Stomach smooth muscle (tissue), 2 donors: ENCODE results near the gene EMILIN1.

Source experiments
- H3K27ac ChIP-seq: one replicate; pipeline ENCODE4 v1.7.0; 2013; ENCODE audit warnings: mild to moderate bottlenecking, low read length, inconsistent platforms
- H3K27me3 ChIP-seq, 2 donors: one replicate each; pipeline ENCODE4 v1.7.0; 2013; ENCODE audit warnings: low read length in 2 of 2; ENCODE audit not compliant: insufficient read depth in 2 of 2, control insufficient read depth in 1 of 2
- H3K36me3 ChIP-seq, 2 donors: one replicate each; pipeline ENCODE4 v1.7.0; 2013; ENCODE audit warnings: low read length in 2 of 2; ENCODE audit not compliant: control insufficient read depth in 2 of 2, insufficient read depth in 2 of 2
- H3K4me1 ChIP-seq: one replicate; pipeline ENCODE4 v1.7.0; 2013; ENCODE audit warnings: low read length; ENCODE audit not compliant: control insufficient read depth, insufficient read depth
- H3K4me3 ChIP-seq, 2 donors: one replicate each; pipeline ENCODE4 v1.7.0; 2013; ENCODE audit warnings: low read length in 2 of 2
- H3K9ac ChIP-seq, 2 donors: one replicate each; pipeline ENCODE4 v1.7.0; 2013; ENCODE audit warnings: low read length in 2 of 2, mild to moderate bottlenecking in 1 of 2
- H3K9me3 ChIP-seq, 2 donors: one replicate each; pipeline ENCODE4 v1.7.0; 2013; ENCODE audit warnings: low read length in 2 of 2; ENCODE audit not compliant: control insufficient read depth in 2 of 2
- donor health status: healthy.
- donor health status: Pancreatic carcinoma.

Gene EMILIN1

GRCh38 chr2:27081984-27082772, 3.8 kb downstream of the EMILIN1 start:
- peak overlapping the region; percentile 90 to 93 for H3K4me3 ChIP-seq

GRCh38 chr2:27082773-27083409, 4.5 kb downstream of the EMILIN1 start:
- no peaks in the 10 kb centered on the region for H3K9me3 ChIP-seq
- peaks cover 2 to 19% of the 10 kb centered on the region in 2 donors for H3K36me3 ChIP-seq
- peaks cover 89% of the 10 kb centered on the region for H3K4me1 ChIP-seq
- H3K27ac ChIP-seq, result peak overlapping the region; percentile 82
- H3K4me3 ChIP-seq, result peak overlapping the region in 1 of 2 donors; percentile 44
- no peaks in the 10 kb centered on the region for H3K27me3 ChIP-seq
- peak overlapping the region in 1 of 2 donors; percentile 22 for H3K9ac ChIP-seq

More at GRCh38 chr2:27081984-27082772, 3.8 kb downstream of the EMILIN1 start:
- Histone ChIP-seq H3K4me1 (peaks cover 91% of the 10 kb centered on the region), H3K9me3 (no peaks in the 10 kb centered on the region), H3K27me3 (no peaks in the 10 kb centered on the region), H3K9ac (no peak overlapping the region), H3K27ac (peak overlapping the region; percentile 100), H3K36me3 (peaks cover 2 to 19% of the 10 kb centered on the region in 2 donors)

GRCh38 chr2:27083410-27084296, 5.2 kb downstream of the EMILIN1 start:
- H3K4me3 ChIP-seq, result peak overlapping the region in 1 of 2 donors; percentile 22
- peaks cover 2 to 19% of the 10 kb centered on the region in 2 donors for H3K36me3 ChIP-seq
- peak overlapping the region in 1 of 2 donors; percentile 22 for H3K9ac ChIP-seq
- no peaks in the 10 kb centered on the region for H3K27me3 ChIP-seq
- peak overlapping the region; percentile 82 for H3K27ac ChIP-seq
- H3K9me3 ChIP-seq, result no peaks in the 10 kb centered on the region
- peaks cover 85% of the 10 kb centered on the region for H3K4me1 ChIP-seq

GRCh38 chr2:27084297-27085061, 6.1 kb downstream of the EMILIN1 start:
- no peaks in the 10 kb centered on the region for H3K9me3 ChIP-seq
- peak overlapping the region; percentile 82 for H3K27ac ChIP-seq
- peak overlapping the region in 1 of 2 donors; percentile 22 for H3K4me3 ChIP-seq
- H3K4me1 ChIP-seq, result peaks cover 77% of the 10 kb centered on the region
- peaks cover 2 to 19% of the 10 kb centered on the region in 2 donors for H3K36me3 ChIP-seq
- peak overlapping the region in 1 of 2 donors; percentile 47 for H3K9ac ChIP-seq
- no peaks in the 10 kb centered on the region for H3K27me3 ChIP-seq

GRCh38 chr2:27085062-27085672, 6.8 kb downstream of the EMILIN1 start:
- Histone ChIP-seq H3K36me3 (peaks cover 2 to 15% of the 10 kb centered on the region in 2 donors), H3K9ac (peak overlapping the region; percentile 47 to 62), H3K27me3 (no peaks in the 10 kb centered on the region), H3K4me1 (peaks cover 70% of the 10 kb centered on the region), H3K4me3 (peak overlapping the region; percentile 38 to 76), H3K9me3 (no peaks in the 10 kb centered on the region), H3K27ac (peak overlapping the region; percentile 82)

GRCh38 chr2:27085673-27086089, 7.3 kb downstream of the EMILIN1 start:
- Histone ChIP-seq H3K9ac (peak overlapping the region; percentile 62 to 64), H3K9me3 (no peaks in the 10 kb centered on the region), H3K4me3 (peak overlapping the region; percentile 38 to 76), H3K27ac (peak overlapping the region; percentile 82), H3K27me3 (no peaks in the 10 kb centered on the region), H3K4me1 (peaks cover 65% of the 10 kb centered on the region), H3K36me3 (peaks cover 2 to 11% of the 10 kb centered on the region in 2 donors)

GRCh38 chr2:27086090-27086723, 7.8 kb downstream of the EMILIN1 start:
- peaks cover 61% of the 10 kb centered on the region for H3K4me1 ChIP-seq
- H3K27me3 ChIP-seq, result no peaks in the 10 kb centered on the region
- H3K4me3 ChIP-seq, result peak overlapping the region; percentile 38 to 76
- H3K9ac ChIP-seq, result peak overlapping the region; percentile 62 to 64
- H3K9me3 ChIP-seq, result no peaks in the 10 kb centered on the region
- H3K27ac ChIP-seq, result peak overlapping the region; percentile 82
- peaks cover 2 to 11% of the 10 kb centered on the region in 2 donors for H3K36me3 ChIP-seq

- peak within 1 kb of the TSS; percentile 88 to 93 for H3K4me3 ChIP-seq
- peak within 1 kb of the TSS; percentile 62 to 64 for H3K9ac ChIP-seq
- H3K4me1 ChIP-seq, result peaks cover 53% of the 10 kb centered on the region
- peak within 1 kb of the TSS; percentile 82 for H3K27ac ChIP-seq
- peaks cover 2 to 6% of the 10 kb centered on the region in 2 donors for H3K36me3 ChIP-seq
- no peaks in the 10 kb centered on the region for H3K27me3 ChIP-seq
- H3K9me3 ChIP-seq, result no peaks in the 10 kb centered on the region
These were observed 8.5 kb downstream of the EMILIN1 start, which contains the start of gene KHK for GRCh38 chr2:27086724-27087593. KHK (plus strand) TSS chr2:27086772; CDS start chr2:27087260, 488 bp downstream.
